Activated naive CD4-positive, alpha-beta T cell treated with anti-CD3 and anti-CD28 coated beads, Interleukin-2, amount 50 U/mL, for 72 hours (primary cell): ENCODE results near the gene IL31RA. TPM values are rescaled to one million over a fixed set of nuclear protein-coding genes. Genes with fewer than 3 reads are reported as not detected.
"Not testable (repeated sequence)": the region's sequence is repeated elsewhere in the genome, so short reads cannot be mapped to it uniquely, and the experiment has no call there.

Experiments used
- ATAC-seq, 2 donors: fragments of 150-1000 bp; cut with Tn5 transposase; 2 replicates each; pipeline ENCODE4 v1.10.0; 2021; ENCODE audit warnings: mild to moderate bottlenecking in 2 of 2, moderate library complexity in 2 of 2
- DNase-seq, 2 donors: peaks; one replicate each; pipeline ENCODE4 v3.0.0; 2021 to 2022; ENCODE audit warnings: low spot score in 2 of 2
- H3K27ac Mint-ChIP-seq, 2 donors: one replicate each; pipeline ENCODE4 v1.8.0; 2022; ENCODE audit warnings: mild to moderate bottlenecking in 2 of 2, mixed read lengths in 2 of 2
- H3K36me3 Mint-ChIP-seq, 2 donors: one replicate each; pipeline ENCODE4 v1.8.0; 2022; ENCODE audit warnings: mixed read lengths in 2 of 2
- H3K9me3 Mint-ChIP-seq, 2 donors: one replicate each; pipeline ENCODE4 v1.8.0; 2022; ENCODE audit warnings: mixed read lengths in 2 of 2
- total RNA-seq, 2 donors: library from RNA; stranded (reverse); gene quantifications; one replicate each; pipeline ENCODE4 v1.2.3, GENCODE V29; 2022

Gene IL31RA
- total RNA-seq, 2 donors from 2014 or later: 0.89 TPM; not detected in 1

- no peak for DNase-seq
- ATAC-seq: no peak
- Mint-ChIP-seq H3K36me3 (peaks cover 0 to 4% of the 10 kb centered on the region in 2 donors), H3K27ac (peak overlapping the region in 1 of 2 donors; percentile 81), H3K9me3 (no peaks in the 10 kb centered on the region)
Observed at GRCh38 chr5:55926476-55926875, 75.3 kb downstream of the IL31RA start.

DNA sequence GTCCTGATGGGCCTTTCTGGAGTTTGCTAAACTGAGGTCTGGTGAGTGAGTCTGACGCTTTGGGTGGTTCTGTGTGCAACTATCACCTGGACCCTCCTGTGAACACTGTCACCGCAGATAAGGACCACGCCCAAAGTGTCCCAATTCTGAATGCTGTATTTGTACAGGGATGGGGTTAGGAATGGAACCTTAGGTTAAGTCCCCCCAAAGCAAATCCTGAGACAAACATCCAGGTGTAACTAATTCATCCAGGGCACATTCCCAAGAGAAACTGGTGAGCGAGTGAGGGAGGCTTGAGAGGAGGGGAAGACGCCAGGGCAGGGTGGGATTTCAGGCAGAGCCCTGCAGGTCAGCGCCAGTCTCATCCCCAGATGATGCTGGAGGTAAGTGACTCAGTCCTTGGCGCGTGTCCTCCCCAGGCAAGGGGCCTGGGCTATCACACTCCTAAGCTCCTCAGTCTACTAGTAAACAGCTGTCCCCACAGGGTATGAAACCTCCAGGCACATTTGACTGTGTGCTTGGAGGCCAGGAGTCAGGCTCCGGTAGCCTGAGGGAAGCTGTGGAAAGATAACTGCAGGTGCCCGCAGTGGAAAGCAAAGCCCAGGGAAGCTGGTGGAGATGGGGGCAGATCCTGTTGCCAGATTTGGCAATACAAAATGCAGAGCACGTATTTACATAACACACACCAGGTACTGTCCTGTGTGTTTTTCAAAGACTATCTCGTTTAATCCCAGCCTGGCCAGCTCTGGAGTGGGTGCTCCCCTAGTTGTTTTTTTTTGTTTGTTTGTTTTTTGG is 76.9 kb downstream of the IL31RA start:
- DNase-seq: no peak
- Mint-ChIP-seq H3K9me3 (no peaks in the 10 kb centered on the region), H3K27ac (no peak overlapping the region), H3K36me3 (peaks cover 0 to 4% of the 10 kb centered on the region in 2 donors)
- ATAC-seq: no peak

- Mint-ChIP-seq H3K9me3 (no peaks in the 10 kb centered on the region), H3K27ac (peak overlapping the region in 1 of 2 donors; percentile 60), H3K36me3 (no peaks in the 10 kb centered on the region)
- ATAC-seq (peak in 1 of 2 donors; percentile 19), DNase-seq (no peak)
Observed at GRCh38 chr5:55929020-55929799, 78.1 kb downstream of the IL31RA start.

DNA sequence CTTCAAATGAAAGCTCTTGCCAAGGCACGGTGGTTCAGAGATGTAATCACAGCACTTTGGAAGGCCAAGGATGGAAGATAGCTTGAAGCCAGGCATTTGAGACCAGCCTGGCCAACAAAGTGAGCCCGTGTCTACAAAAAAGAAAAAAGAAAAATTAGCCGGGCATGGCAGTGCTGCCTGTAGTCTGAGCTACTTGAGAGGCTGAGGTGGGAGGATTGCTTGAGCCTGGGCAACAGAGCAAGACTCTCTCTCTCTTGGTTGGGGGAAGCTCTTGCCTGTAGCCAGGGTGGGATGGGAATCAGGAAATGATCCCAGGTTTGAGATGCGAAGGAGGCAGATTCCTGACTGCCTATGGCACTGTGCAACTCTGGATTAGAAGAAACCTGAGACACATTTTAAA is 81.5 kb downstream of the IL31RA start:
- Mint-ChIP-seq H3K9me3 (no peaks in the 10 kb centered on the region), H3K36me3 (no peaks in the 10 kb centered on the region), H3K27ac (peak overlapping the region; percentile 19 to 72)
- ATAC-seq (no peak), DNase-seq (no peak)

GRCh38 chr5:55933377-55934114 is 82.4 kb downstream of the IL31RA start:
- Mint-ChIP-seq H3K9me3 (no peaks in the 10 kb centered on the region), H3K27ac (peak overlapping the region; percentile 3 to 16), H3K36me3 (no peaks in the 10 kb centered on the region)
- ATAC-seq: no peak
- DNase-seq: no peak

- Mint-ChIP-seq H3K36me3 (no peaks in the 10 kb centered on the region), H3K9me3 (no peaks in the 10 kb centered on the region), H3K27ac (peak overlapping the region in 1 of 2 donors; percentile 3)
- ATAC-seq (no peak), DNase-seq (no peak)
Observed at GRCh38 chr5:55934115-55934613, 83.0 kb downstream of the IL31RA start.

GRCh38 chr5:55934720-55935119 is 83.6 kb downstream of the IL31RA start:
- peak overlapping the region in 1 of 2 donors; percentile 18 for H3K27ac Mint-ChIP-seq
- H3K9me3 Mint-ChIP-seq: no peaks in the 10 kb centered on the region

DNA sequence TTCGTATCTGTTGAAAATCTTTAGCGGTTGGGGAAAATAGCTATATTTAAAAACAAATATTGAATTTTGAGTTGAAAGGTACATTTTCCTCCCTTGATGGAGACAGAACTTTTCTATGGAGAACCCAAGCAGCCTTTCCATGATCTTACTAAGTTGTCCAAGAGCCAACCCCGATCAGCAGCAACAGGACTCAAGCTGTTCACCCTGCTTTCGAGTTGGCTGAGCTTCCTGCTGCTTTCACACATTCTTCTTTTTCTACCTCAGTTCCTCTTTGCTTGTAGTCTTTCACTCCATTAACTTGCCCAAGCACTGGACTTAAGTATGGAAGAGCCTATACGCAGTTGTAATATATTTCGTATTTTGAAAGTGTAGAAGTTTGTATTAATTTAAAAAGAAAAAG is 84.2 kb downstream of the IL31RA start:
- Mint-ChIP-seq H3K27ac (peak overlapping the region in 1 of 2 donors; percentile 18), H3K36me3 (no peaks in the 10 kb centered on the region), H3K9me3 (no peaks in the 10 kb centered on the region)
- no peak for ATAC-seq
- DNase-seq: no peak

More at GRCh38 chr5:55934720-55935119, 83.6 kb downstream of the IL31RA start:
- DNase-seq: no peak
- H3K36me3 Mint-ChIP-seq: no peaks in the 10 kb centered on the region
- no peak for ATAC-seq

GRCh38 chr5:55936100-55936693 is 85.0 kb downstream of the IL31RA start:
- Mint-ChIP-seq H3K9me3 (no peaks in the 10 kb centered on the region), H3K27ac (peak overlapping the region in 1 of 2 donors; percentile 19), H3K36me3 (peaks cover 0 to 2% of the 10 kb centered on the region in 2 donors)
- ATAC-seq (peak; percentile 84 to 86), DNase-seq (peak in 1 of 2 donors; percentile 79)

- not testable (repeated sequence) for DNase-seq, ATAC-seq, H3K27ac Mint-ChIP-seq, H3K9me3 Mint-ChIP-seq
- H3K36me3 Mint-ChIP-seq: peaks cover 0 to 11% of the 10 kb centered on the region in 2 donors
Observed at GRCh38 chr5:55937598-55937997, 86.4 kb downstream of the IL31RA start.

GRCh38 chr5:55941154-55941553 is 90.0 kb downstream of the IL31RA start:
- ATAC-seq, H3K9me3 Mint-ChIP-seq, DNase-seq: not testable (repeated sequence)
- peaks cover 0 to 33% of the 10 kb centered on the region in 2 donors for H3K36me3 Mint-ChIP-seq
- peak overlapping the region in 1 of 2 donors; percentile 53 for H3K27ac Mint-ChIP-seq

GRCh38 chr5:55959208-55959607 is 108.1 kb downstream of the IL31RA start:
- H3K9me3 Mint-ChIP-seq: no peaks in the 10 kb centered on the region
- DNase-seq: no peak
- peak; percentile 76 to 90 for ATAC-seq
- peak overlapping the region in 1 of 2 donors; percentile 62 for H3K27ac Mint-ChIP-seq
- peaks cover 0 to 34% of the 10 kb centered on the region in 2 donors for H3K36me3 Mint-ChIP-seq

GRCh38 chr5:55960779-55961178 is 109.6 kb downstream of the IL31RA start:
- peak overlapping the region; percentile 13 to 76 for H3K27ac Mint-ChIP-seq
- no peaks in the 10 kb centered on the region for H3K9me3 Mint-ChIP-seq
- ATAC-seq (no peak), DNase-seq (no peak)
- peaks cover 0 to 26% of the 10 kb centered on the region in 2 donors for H3K36me3 Mint-ChIP-seq

DNA sequence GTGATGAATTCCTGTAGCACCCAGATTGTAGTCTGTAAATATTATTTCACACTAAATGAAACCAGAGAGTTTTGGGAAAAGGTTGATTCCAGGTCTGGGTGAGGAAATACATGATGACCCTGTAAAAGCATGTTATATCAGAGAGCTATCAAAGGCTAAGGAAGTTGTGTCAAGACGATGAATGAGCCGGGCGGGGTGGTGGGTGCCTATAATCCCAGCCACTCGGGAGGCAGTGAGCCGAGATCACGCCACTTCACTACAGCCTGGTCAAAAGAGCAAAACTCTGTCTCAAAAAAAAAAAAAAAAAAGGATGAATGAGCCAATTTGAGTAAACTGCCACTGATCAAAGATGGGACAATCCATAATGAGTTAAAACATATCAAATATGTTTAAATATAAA is 114.4 kb downstream of the IL31RA start:
- peak overlapping the region in 1 of 2 donors; percentile 72 for H3K27ac Mint-ChIP-seq

GRCh38 chr5:55966284-55966683 is 115.1 kb downstream of the IL31RA start:
- no peak for DNase-seq

More for the DNA sequence above, 114.4 kb downstream of the IL31RA start:
- peaks cover 0 to 29% of the 10 kb centered on the region in 2 donors for H3K36me3 Mint-ChIP-seq
- no peaks in the 10 kb centered on the region for H3K9me3 Mint-ChIP-seq
- no peak for DNase-seq
- ATAC-seq: no peak

DNA sequence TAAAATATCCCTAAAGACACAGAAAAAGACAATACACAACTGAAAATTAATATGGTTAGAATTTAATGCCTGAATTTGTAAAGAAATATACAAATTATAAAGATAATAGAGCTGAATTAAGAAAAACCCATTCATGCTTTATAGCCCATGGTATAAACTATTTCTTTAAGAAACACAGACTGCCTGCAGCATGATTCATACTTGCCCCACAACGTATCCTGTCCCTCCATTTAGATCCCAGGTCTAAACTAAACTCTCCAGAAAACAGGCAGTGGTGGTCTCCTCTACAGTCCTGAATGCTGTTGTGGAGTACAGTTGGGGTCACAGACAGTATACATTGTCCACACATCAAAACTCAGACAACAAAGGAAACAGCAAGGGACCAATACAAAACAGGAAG is 118.8 kb downstream of the IL31RA start:
- Mint-ChIP-seq H3K36me3 (peaks cover 8 to 26% of the 10 kb centered on the region in 2 donors), H3K27ac (peak overlapping the region; percentile 11 to 88), H3K9me3 (no peaks in the 10 kb centered on the region)
- DNase-seq: no peak
- ATAC-seq: peak in 1 of 2 donors; percentile 28

More at GRCh38 chr5:55966284-55966683, 115.1 kb downstream of the IL31RA start:
- peak overlapping the region; percentile 4 to 60 for H3K27ac Mint-ChIP-seq
- H3K9me3 Mint-ChIP-seq: no peaks in the 10 kb centered on the region
- peak; percentile 81 to 94 for ATAC-seq
- H3K36me3 Mint-ChIP-seq: peaks cover 0 to 21% of the 10 kb centered on the region in 2 donors
